EL (cell line): ENCODE results near the gene SETMAR.

Experiments
- DNase-seq: peaks from one replicate; pipeline ENCODE4 v3.0.0-alpha.2; 2016

Gene SETMAR

GRCh38 chr3:4355401-4356219, 52.4 kb downstream of the SETMAR start:
- no peak for DNase-seq

- no peak for DNase-seq
Observed at GRCh38 chr3:4356220-4356540, 53.0 kb downstream of the SETMAR start.

GRCh38 chr3:4356546-4357410, 53.6 kb downstream of the SETMAR start:
- DNase-seq: no peak

- DNase-seq: no peak
Observed at GRCh38 chr3:4358273-4358672, 55.1 kb downstream of the SETMAR start.

- DNase-seq: no peak
Observed at GRCh38 chr3:4359805-4360502, 56.8 kb downstream of the SETMAR start.

GRCh38 chr3:4360817-4361216, 57.6 kb downstream of the SETMAR start:
- no peak for DNase-seq

- DNase-seq: no peak
Observed at GRCh38 chr3:4362523-4362922, 59.4 kb downstream of the SETMAR start.
